HepG2 (cell line): ENCODE measurements around the gene ZNF341. TPM values are rescaled to one million over a fixed set of nuclear protein-coding genes. Genes with fewer than 3 reads are reported as not detected.
A peak's percentile ranks its signal among the peaks of the same experiment; 100 is the strongest.

Experiments
- ARID3A ChIP-seq: IDR thresholded peaks from 2 replicates; pipeline ENCODE4 v1.6.1; 2012; ENCODE audit warnings: low read depth, low read length, improper control_type of control experiment
- GLI4 ChIP-seq: sonication (generic); formaldehyde crosslinking; IDR thresholded peaks from 2 replicates; pipeline ENCODE4 v1.5.1; 2020; ENCODE audit warnings: missing genetic modification reagents, mild to moderate bottlenecking, moderate library complexity, borderline replicate concordance
- ISX ChIP-seq: sonication (generic); formaldehyde crosslinking; conservative IDR thresholded peaks from 2 replicates; pipeline ENCODE4 v1.5.0; 2020; ENCODE audit warnings: missing genetic modification reagents
- MTF2 ChIP-seq: sonication (generic); formaldehyde crosslinking; IDR thresholded peaks from 2 replicates; pipeline ENCODE4 v1.5.0; 2020; ENCODE audit warnings: missing genetic modification reagents, borderline replicate concordance
- MXI1 ChIP-seq: IDR thresholded peaks from 3 replicates; pipeline ENCODE4 v1.6.1; 2012; ENCODE audit warnings: low read depth, low read length, inconsistent platforms, borderline replicate concordance
- SMARCE1 ChIP-seq: fragments of 450-650 bp; IDR thresholded peaks from 2 replicates; pipeline ENCODE4 v1.6.1; 2017; ENCODE audit warnings: borderline replicate concordance
- SMYD3 ChIP-seq: sonication (generic); formaldehyde crosslinking; IDR thresholded peaks from 2 replicates; pipeline ENCODE4 v1.8.1; 2023; ENCODE audit warnings: mild to moderate bottlenecking, missing genetic modification reagents
- SYNCRIP ChIP-seq: fragments of 200-400 bp; formaldehyde crosslinking; IDR thresholded peaks from 2 replicates; pipeline ENCODE4 v1.6.1; 2018; ENCODE audit warnings: mild to moderate bottlenecking, low read depth, low read length; ENCODE audit not compliant: insufficient read depth
- ZBTB43 ChIP-seq: sonication (generic); formaldehyde crosslinking; conservative IDR thresholded peaks from 2 replicates; pipeline ENCODE4 v1.4.0; 2020; ENCODE audit warnings: missing genetic modification reagents
- ZC3H13 ChIP-seq: sonication (generic); formaldehyde crosslinking; IDR thresholded peaks from 2 replicates; pipeline ENCODE4 v1.8.1; 2023; ENCODE audit warnings: mild to moderate bottlenecking, missing genetic modification reagents, moderate library complexity
- ZFP1 ChIP-seq: IDR thresholded peaks from 2 replicates; pipeline ENCODE4 v1.6.1; 2016
- ZMYM2 ChIP-seq: sonication (generic); formaldehyde crosslinking; IDR thresholded peaks from 2 replicates; pipeline ENCODE4 v1.8.0; 2022; ENCODE audit warnings: mild to moderate bottlenecking, missing genetic modification reagents
- ZNF121 ChIP-seq: sonication (generic); formaldehyde crosslinking; IDR thresholded peaks from 2 replicates; pipeline ENCODE4 v1.5.0; 2020; ENCODE audit warnings: mild to moderate bottlenecking, missing genetic modification reagents
- ZNF333 ChIP-seq: sonication (generic); formaldehyde crosslinking; IDR thresholded peaks from 2 replicates; pipeline ENCODE4 v1.4.0; 2020; ENCODE audit warnings: mild to moderate bottlenecking, missing genetic modification reagents, borderline replicate concordance
- ZNF33B ChIP-seq: sonication (generic); formaldehyde crosslinking; IDR thresholded peaks from 2 replicates; pipeline ENCODE4 v1.5.1; 2020; ENCODE audit warnings: mild to moderate bottlenecking, missing genetic modification reagents
- ZNF34 ChIP-seq: sonication (generic); formaldehyde crosslinking; IDR thresholded peaks from 2 replicates; pipeline ENCODE4 v1.4.0; 2020; ENCODE audit warnings: mild to moderate bottlenecking, missing genetic modification reagents, borderline replicate concordance
- ZNF709 ChIP-seq: sonication (generic); formaldehyde crosslinking; IDR thresholded peaks from 2 replicates; pipeline ENCODE4 v1.5.0; 2020; ENCODE audit warnings: mild to moderate bottlenecking, missing genetic modification reagents
- ZNF720 ChIP-seq: sonication (generic); formaldehyde crosslinking; IDR thresholded peaks from 2 replicates; pipeline ENCODE4 v1.4.0; 2020; ENCODE audit warnings: missing genetic modification reagents
- ZNF775 ChIP-seq: sonication (generic); formaldehyde crosslinking; IDR thresholded peaks from 2 replicates; pipeline ENCODE4 v1.4.0; 2020; ENCODE audit warnings: missing genetic modification reagents, mild to moderate bottlenecking, moderate library complexity, borderline replicate concordance
- polyA plus RNA-seq, 8 experiments: library from polyadenylated mRNA; depleted of rRNA in 3 of 8; stranded (reverse) in 7 of 8; unstranded in 1 of 8; fragments of >200 nt; fragmentation: Illumina TruSeq in 4 of 8; extraction: Trizol in 4 of 8; gene quantifications; 2 replicates each; pipeline versions ENCODE4 v1.2.1 to v1.2.3, GENCODE V29; 2011 to 2016; ENCODE audit warnings: low read depth in 4 of 8, missing spikeins in 1 of 8, mixed read lengths in 1 of 8; ENCODE audit not compliant: insufficient read depth in 1 of 8
- total RNA-seq, 5 experiments: library from RNA; depleted of rRNA; stranded (reverse); fragments of >200 nt; fragmentation: Illumina TruSeq; extraction: Trizol; gene quantifications; 2 replicates each; pipeline ENCODE4 v1.2.3, GENCODE V29; 2016; ENCODE audit warnings: low read depth in 1 of 5
- TF ChIP-seq, protein P1 (sequence below): sonication (generic); formaldehyde crosslinking; IDR thresholded peaks from 2 replicates; pipeline ENCODE4 v1.8.1; 2022; ENCODE audit warnings: mild to moderate bottlenecking, missing genetic modification reagents
- TF ChIP-seq, protein P2 (sequence below): sonication (generic); formaldehyde crosslinking; IDR thresholded peaks from 2 replicates; pipeline ENCODE4 v1.5.1; 2020; ENCODE audit warnings: missing genetic modification reagents, mild to moderate bottlenecking, borderline replicate concordance
- TF ChIP-seq, protein P3 (sequence below): conservative IDR thresholded peaks from 2 replicates; pipeline ENCODE4 v1.6.1; 2018; ENCODE audit warnings: missing genetic modification reagents

ZNF341 gene
- total and polyA plus RNA-seq, 2 of the 13 experiments (the other 11 are each of a cell fraction or from before 2014, with no cell fraction given) = 1.1 to 2.2 TPM

GRCh38 chr20:33810885-33811775 lies 79.3 kb downstream of the ZNF341 start, which contains the start of gene CHMP4B (continued):
- TF ChIP-seq ZBTB43 (CRISPR knock-in tag) = no peak; the same call in 1 of the 2 replicates
- TF ChIP-seq SMYD3 (CRISPR knock-in tag) = no peak
- TF ChIP-seq, protein P1, sequence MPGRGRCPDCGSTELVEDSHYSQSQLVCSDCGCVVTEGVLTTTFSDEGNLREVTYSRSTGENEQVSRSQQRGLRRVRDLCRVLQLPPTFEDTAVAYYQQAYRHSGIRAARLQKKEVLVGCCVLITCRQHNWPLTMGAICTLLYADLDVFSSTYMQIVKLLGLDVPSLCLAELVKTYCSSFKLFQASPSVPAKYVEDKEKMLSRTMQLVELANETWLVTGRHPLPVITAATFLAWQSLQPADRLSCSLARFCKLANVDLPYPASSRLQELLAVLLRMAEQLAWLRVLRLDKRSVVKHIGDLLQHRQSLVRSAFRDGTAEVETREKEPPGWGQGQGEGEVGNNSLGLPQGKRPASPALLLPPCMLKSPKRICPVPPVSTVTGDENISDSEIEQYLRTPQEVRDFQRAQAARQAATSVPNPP (CRISPR knock-in tag) = no peak
- TF ChIP-seq ZNF33B (CRISPR knock-in tag) = no peak; the same call in 1 of the 2 replicates
- peak; percentile 9; the same call in 1 of the 2 replicates for TF ChIP-seq GLI4 (CRISPR knock-in tag)
- TF ChIP-seq ZNF720 (CRISPR knock-in tag) = no peak
- no peak for TF ChIP-seq ZNF775
- TF ChIP-seq, protein P2, sequence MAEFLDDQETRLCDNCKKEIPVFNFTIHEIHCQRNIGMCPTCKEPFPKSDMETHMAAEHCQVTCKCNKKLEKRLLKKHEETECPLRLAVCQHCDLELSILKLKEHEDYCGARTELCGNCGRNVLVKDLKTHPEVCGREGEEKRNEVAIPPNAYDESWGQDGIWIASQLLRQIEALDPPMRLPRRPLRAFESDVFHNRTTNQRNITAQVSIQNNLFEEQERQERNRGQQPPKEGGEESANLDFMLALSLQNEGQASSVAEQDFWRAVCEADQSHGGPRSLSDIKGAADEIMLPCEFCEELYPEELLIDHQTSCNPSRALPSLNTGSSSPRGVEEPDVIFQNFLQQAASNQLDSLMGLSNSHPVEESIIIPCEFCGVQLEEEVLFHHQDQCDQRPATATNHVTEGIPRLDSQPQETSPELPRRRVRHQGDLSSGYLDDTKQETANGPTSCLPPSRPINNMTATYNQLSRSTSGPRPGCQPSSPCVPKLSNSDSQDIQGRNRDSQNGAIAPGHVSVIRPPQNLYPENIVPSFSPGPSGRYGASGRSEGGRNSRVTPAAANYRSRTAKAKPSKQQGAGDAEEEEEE (CRISPR knock-in tag) = no peak; the same call in 1 of the 2 replicates
- no peak for TF ChIP-seq ZC3H13 (CRISPR knock-in tag)
- TF ChIP-seq, protein P3, sequence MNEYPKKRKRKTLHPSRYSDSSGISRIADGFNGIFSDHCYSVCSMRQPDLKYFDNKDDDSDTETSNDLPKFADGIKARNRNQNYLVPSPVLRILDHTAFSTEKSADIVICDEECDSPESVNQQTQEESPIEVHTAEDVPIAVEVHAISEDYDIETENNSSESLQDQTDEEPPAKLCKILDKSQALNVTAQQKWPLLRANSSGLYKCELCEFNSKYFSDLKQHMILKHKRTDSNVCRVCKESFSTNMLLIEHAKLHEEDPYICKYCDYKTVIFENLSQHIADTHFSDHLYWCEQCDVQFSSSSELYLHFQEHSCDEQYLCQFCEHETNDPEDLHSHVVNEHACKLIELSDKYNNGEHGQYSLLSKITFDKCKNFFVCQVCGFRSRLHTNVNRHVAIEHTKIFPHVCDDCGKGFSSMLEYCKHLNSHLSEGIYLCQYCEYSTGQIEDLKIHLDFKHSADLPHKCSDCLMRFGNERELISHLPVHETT (CRISPR knock-in tag) = peak; percentile 95
- no peak for TF ChIP-seq SYNCRIP
- peak; percentile 94 for TF ChIP-seq ZNF34 (CRISPR knock-in tag)
- peak; percentile 9; the same call in 1 of the 2 replicates for TF ChIP-seq ZNF121 (CRISPR knock-in tag)
- TF ChIP-seq MXI1 = peak; percentile 98; the same call in 2 of the 3 replicates
- peak; percentile 74 for TF ChIP-seq ZNF709 (CRISPR knock-in tag)
- TF ChIP-seq ZNF333 = no peak
- TF ChIP-seq ARID3A = peak; percentile 66
- no peak for TF ChIP-seq ISX (CRISPR knock-in tag)
- TF ChIP-seq MTF2 (CRISPR knock-in tag) = no peak
- no peak for TF ChIP-seq ZMYM2 (CRISPR knock-in tag)
- TF ChIP-seq ZFP1 = peak; percentile 82; the same call in 1 of the 2 replicates
- TF ChIP-seq SMARCE1 = no peak
